ENCODE measurements around the gene DDX52.

DNA sequence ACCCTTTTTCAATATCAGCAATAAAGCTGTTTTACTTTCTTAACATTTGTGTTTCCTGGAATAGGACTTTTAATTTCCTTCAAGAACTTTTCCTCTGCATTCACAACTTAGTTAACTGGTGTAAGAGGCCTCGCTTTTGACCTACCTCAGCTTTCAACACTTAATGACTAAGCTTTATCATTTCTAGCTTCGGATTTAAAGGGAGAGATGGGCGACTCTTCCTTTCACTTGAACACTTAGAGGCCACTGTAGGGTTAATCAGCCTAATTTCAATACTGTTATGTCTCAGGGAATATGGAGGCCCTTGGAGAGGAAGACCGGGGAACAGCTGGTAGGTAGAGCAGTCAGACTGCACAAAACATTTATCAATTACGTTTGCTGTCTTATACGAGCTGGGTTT, 38.7 kb downstream of the DDX52 start:
- TF ChIP-seq EZH2 (IDR thresholded peaks at IDR 0.05; ENCODE audit: insufficient read depth, poor library complexity, severe bottlenecking) (no peak), EZH2phosphoT487 (IDR thresholded peaks at IDR 0.05; ENCODE audit: insufficient read depth, low read depth) (no peak)

Measured in GM23248 (cell line).